Measurements from ENCODE around the gene ADAT1.
"Not testable (repeated sequence)": the region's sequence is repeated elsewhere in the genome, so short reads cannot be mapped to it uniquely, and the experiment has no call there.

The ADAT1 gene

DNA sequence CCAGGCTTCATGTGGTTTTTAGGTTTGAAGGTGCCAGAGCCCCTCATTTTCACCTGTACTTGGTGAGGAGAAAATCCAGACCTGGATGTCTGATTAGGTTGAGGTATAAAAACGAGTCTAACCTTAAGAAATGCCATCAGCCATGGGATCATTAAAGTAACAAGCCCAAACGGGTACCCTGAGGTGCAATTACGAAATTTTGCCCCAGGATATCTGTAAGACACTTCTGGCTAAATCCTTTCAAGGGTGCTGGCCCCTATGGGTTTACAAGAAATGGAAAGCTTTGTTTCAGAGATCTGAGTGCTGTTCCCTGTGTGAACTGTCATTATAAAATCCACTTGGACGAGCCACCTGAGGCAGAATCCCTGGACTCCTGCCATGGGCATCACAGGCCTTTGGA is 19.8 kb downstream of the ADAT1 start:
- Histone ChIP-seq H3K79me2 (ENCODE audit: low read length) (no peaks in the 10 kb centered on the region), H3K36me3 (replicated peaks; ENCODE audit: low read depth, low read length) (peaks cover 60% of the 10 kb centered on the region), H3K4me1 (ENCODE audit: low read length) (peaks cover 4% of the 10 kb centered on the region; the same call in 1 of the 2 replicates), H3K9ac (ENCODE audit: low read length) (no peak overlapping the region), H3K4me3 (ENCODE audit: low read length) (no peak overlapping the region), H3K27ac (ENCODE audit: low read length) (no peak overlapping the region), H2AFZ (ENCODE audit: low read depth, low read length) (no peak overlapping the region), H3K27me3 (ENCODE audit: low read depth, low read length) (no peaks in the 10 kb centered on the region), H3K9me3 (ENCODE audit: insufficient read depth, low read length) (peaks cover 7% of the 10 kb centered on the region; the same call in 1 of the 2 replicates), H4K20me1 (ENCODE audit: insufficient read depth, low read length) (no peaks in the 10 kb centered on the region), H3K4me2 (ENCODE audit: low read length) (no peak overlapping the region)
- no peak for TF ChIP-seq EZH2phosphoT487 (IDR thresholded peaks at IDR 0.05; ENCODE audit: low read depth)
- TF ChIP-seq, protein P1, sequence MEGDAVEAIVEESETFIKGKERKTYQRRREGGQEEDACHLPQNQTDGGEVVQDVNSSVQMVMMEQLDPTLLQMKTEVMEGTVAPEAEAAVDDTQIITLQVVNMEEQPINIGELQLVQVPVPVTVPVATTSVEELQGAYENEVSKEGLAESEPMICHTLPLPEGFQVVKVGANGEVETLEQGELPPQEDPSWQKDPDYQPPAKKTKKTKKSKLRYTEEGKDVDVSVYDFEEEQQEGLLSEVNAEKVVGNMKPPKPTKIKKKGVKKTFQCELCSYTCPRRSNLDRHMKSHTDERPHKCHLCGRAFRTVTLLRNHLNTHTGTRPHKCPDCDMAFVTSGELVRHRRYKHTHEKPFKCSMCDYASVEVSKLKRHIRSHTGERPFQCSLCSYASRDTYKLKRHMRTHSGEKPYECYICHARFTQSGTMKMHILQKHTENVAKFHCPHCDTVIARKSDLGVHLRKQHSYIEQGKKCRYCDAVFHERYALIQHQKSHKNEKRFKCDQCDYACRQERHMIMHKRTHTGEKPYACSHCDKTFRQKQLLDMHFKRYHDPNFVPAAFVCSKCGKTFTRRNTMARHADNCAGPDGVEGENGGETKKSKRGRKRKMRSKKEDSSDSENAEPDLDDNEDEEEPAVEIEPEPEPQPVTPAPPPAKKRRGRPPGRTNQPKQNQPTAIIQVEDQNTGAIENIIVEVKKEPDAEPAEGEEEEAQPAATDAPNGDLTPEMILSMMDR (IDR thresholded peaks at IDR 0.05; ENCODE audit: low read depth, low read length): no peak

DNA sequence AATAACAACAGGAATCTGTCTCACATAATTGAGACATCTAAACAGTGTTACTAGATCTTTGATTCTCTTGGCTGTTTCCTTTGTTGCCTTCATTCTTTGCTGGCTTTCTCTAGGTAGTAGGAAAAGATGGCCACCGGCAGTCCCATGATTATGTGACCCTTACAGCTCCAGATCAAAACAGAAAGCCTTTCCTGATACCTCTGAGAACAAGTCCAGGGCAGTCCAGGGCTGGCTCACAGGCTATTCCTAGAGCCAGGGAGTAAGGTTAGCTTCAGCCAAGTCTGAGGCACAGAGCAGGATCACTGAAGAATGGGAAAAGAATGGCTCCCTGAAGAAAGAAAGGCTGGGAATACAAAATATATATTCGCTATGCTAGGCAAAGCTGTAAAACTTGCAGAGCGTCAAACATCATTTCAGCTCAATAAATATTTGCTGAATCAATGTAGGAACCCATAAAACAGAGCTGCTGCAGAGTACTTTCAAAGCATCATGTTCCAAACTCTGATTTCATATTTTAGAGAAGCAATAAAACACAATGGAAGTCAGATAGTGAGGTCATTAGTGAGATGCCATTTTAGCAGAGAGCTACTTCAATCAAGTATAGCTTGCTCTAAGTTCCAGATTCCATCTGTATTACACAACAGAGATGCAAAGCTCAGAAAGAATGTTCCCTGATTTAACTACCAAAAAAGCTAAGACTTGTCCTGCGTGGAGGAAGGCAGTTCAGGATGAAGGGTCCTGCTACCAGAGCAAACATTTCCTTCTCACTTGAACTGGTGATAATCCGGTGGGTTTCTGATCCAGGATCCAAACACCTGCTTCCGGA is 23.4 kb downstream of the ADAT1 start:
- H3K27ac ChIP-seq (ENCODE audit: low read length): no peak overlapping the region
- no peak overlapping the region for H2AFZ ChIP-seq (ENCODE audit: low read depth, low read length)
- H3K4me2 ChIP-seq (ENCODE audit: low read length): no peak overlapping the region
- H3K4me1 ChIP-seq (ENCODE audit: low read length): no peaks in the 10 kb centered on the region
- TF ChIP-seq, protein P1 (IDR thresholded peaks at IDR 0.05; ENCODE audit: low read depth, low read length): no peak
- TF ChIP-seq EZH2phosphoT487 (IDR thresholded peaks at IDR 0.05; ENCODE audit: low read depth): no peak
- no peaks in the 10 kb centered on the region for H4K20me1 ChIP-seq (ENCODE audit: insufficient read depth, low read length)
- no peaks in the 10 kb centered on the region for H3K27me3 ChIP-seq (ENCODE audit: low read depth, low read length)
- peaks cover 58% of the 10 kb centered on the region for H3K36me3 ChIP-seq (replicated peaks; ENCODE audit: low read depth, low read length)
- no peak overlapping the region for H3K9ac ChIP-seq (ENCODE audit: low read length)
- H3K4me3 ChIP-seq (ENCODE audit: low read length): no peak overlapping the region
- H3K9me3 ChIP-seq (ENCODE audit: insufficient read depth, low read length): peaks cover 7% of the 10 kb centered on the region; the same call in 1 of the 2 replicates
- no peaks in the 10 kb centered on the region for H3K79me2 ChIP-seq (ENCODE audit: low read length)

DNA sequence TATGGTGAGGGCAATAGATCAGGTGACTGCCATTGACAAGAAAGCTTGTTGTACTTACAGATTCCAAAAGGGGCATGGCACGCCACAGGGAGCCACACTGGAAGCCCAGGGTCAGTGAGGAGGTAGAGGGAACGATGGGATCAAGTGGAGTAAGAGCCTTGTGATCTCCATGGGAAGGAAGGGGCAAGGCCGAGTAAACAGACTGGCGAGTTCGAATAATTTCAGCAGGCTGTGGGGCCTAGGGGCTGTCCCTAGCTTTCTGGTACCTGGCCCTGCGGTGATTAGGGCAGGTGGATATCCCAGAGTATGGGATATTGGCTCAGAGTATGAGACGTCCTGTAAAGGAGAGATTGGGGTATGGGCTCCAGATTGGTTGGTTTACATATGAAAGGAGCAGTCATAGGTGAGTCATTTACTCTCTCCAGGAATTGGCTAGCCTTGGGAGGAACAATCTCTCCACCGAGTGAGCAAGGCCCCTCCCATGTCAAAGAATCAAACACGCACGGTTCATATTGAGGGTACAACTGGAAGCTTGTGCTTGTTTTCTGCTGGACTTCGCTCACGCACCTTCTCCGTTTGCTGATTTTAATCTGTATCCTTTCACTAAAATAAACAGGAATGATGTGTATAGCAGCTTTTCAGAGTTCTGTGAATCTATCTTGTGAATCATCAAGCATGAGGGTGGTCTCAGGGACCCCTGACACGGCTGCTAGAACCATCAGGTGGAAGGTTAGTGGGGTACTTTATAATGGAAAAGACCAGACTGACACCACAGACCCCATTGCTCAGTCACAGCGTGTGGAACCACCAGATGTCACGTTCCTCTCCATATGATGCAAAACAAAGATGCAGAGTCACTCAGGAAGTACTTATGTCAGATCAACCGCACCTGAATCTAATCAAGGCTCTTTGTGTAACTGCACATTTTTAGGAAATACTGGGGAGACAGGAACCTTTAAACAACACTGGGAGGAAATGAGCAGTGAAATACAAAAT is 29.0 kb downstream of the ADAT1 start:
- Histone ChIP-seq H3K9me3 (ENCODE audit: insufficient read depth, low read length) (no peaks in the 10 kb centered on the region), H3K4me1 (ENCODE audit: low read length) (no peaks in the 10 kb centered on the region), H3K4me2 (ENCODE audit: low read length) (no peak overlapping the region), H3K79me2 (ENCODE audit: low read length) (no peaks in the 10 kb centered on the region), H3K4me3 (ENCODE audit: low read length) (no peak overlapping the region), H3K36me3 (replicated peaks; ENCODE audit: low read depth, low read length) (peaks cover 13% of the 10 kb centered on the region), H3K27me3 (ENCODE audit: low read depth, low read length) (no peaks in the 10 kb centered on the region), H2AFZ (ENCODE audit: low read depth, low read length) (no peak overlapping the region), H3K27ac (ENCODE audit: low read length) (no peak overlapping the region), H4K20me1 (ENCODE audit: insufficient read depth, low read length) (no peaks in the 10 kb centered on the region), H3K9ac (ENCODE audit: low read length) (no peak overlapping the region)
- TF ChIP-seq EZH2phosphoT487 (IDR thresholded peaks at IDR 0.05; ENCODE audit: low read depth): no peak
- TF ChIP-seq, protein P1 (IDR thresholded peaks at IDR 0.05; ENCODE audit: low read depth, low read length): no peak

DNA sequence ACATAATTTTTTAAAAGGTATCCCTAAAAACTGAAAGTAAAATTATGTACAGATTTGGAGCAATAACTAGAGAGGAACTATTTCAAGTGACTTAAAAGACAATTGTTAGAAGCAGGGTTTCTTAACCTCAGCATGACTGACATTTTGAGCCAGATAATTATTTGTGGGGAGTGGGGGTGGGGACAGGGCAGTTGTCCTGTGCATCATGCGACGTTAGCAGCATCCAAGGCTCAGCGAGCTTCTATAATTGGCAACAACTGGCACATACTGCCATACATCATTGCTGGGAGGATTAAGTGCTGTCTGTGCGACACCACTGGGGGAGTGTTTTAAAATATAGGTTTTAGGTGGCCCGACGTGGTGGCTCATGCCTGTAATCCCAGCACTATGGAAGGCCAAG is 29.8 kb downstream of the ADAT1 start:
- H3K4me3 ChIP-seq (ENCODE audit: low read length): no peak overlapping the region
- no peaks in the 10 kb centered on the region for H4K20me1 ChIP-seq (ENCODE audit: insufficient read depth, low read length)

DNA sequence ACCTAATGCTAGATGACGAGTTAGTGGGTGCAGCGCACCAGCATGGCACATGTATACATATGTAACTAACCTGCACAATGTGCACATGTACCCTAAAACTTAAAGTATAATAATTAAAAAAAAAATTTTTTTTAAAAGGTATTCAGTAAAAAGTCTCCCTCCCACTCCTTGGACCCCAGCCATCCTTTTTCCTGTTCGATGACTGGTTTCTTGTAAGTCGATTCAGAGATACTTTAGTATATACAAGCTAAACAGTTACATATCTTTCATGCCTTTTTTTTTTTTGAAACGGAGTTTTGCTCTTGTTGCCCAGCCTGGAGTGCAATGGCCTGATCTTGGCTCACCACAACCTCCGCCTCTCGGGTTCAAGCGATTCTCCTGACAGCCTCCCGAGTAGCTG is 31.2 kb downstream of the ADAT1 start:
- H3K4me3 ChIP-seq (ENCODE audit: low read length); H3K27me3 ChIP-seq (ENCODE audit: low read depth, low read length); H3K9ac ChIP-seq (ENCODE audit: low read length); H3K36me3 ChIP-seq (replicated peaks; ENCODE audit: low read depth, low read length); H3K4me1 ChIP-seq (ENCODE audit: low read length); H2AFZ ChIP-seq (ENCODE audit: low read depth, low read length); H4K20me1 ChIP-seq (ENCODE audit: insufficient read depth, low read length); H3K27ac ChIP-seq (ENCODE audit: low read length); H3K79me2 ChIP-seq (ENCODE audit: low read length); H3K4me2 ChIP-seq (ENCODE audit: low read length); H3K9me3 ChIP-seq (ENCODE audit: insufficient read depth, low read length): not testable (repeated sequence)

More for the DNA sequence above, 29.8 kb downstream of the ADAT1 start:
- H2AFZ ChIP-seq (ENCODE audit: low read depth, low read length): no peak overlapping the region
- H3K27me3 ChIP-seq (ENCODE audit: low read depth, low read length): no peaks in the 10 kb centered on the region
- peaks cover 10% of the 10 kb centered on the region for H3K36me3 ChIP-seq (replicated peaks; ENCODE audit: low read depth, low read length)
- H3K27ac ChIP-seq (ENCODE audit: low read length): no peak overlapping the region
- H3K9me3 ChIP-seq (ENCODE audit: insufficient read depth, low read length): no peaks in the 10 kb centered on the region
- TF ChIP-seq EZH2phosphoT487 (IDR thresholded peaks at IDR 0.05; ENCODE audit: low read depth): no peak
- TF ChIP-seq, protein P1 (IDR thresholded peaks at IDR 0.05; ENCODE audit: low read depth, low read length): no peak
- H3K4me2 ChIP-seq (ENCODE audit: low read length): no peak overlapping the region
- H3K79me2 ChIP-seq (ENCODE audit: low read length): no peaks in the 10 kb centered on the region
- H3K9ac ChIP-seq (ENCODE audit: low read length): no peak overlapping the region
- H3K4me1 ChIP-seq (ENCODE audit: low read length): no peaks in the 10 kb centered on the region
